A549 (cell line): Measurements from ENCODE around the gene SIAH2. TPM values are rescaled to one million over a fixed set of nuclear protein-coding genes. Genes with fewer than 3 reads are reported as not detected.
A peak's percentile ranks its signal among the peaks of the same experiment; 100 is the strongest.

Experiments
- ATAC-seq, 2 experiments: fragments of 200-7000 bp in 1 of 2; fragments of >200 bp in 1 of 2; cut with Nextera tagmentation in 1 of 2; cut with Tn5 transposase in 1 of 2; 3 replicates each; pipeline versions ENCODE4 v1.8.0 to v1.9.1; 2018 to 2020; ENCODE audit warnings: mild to moderate bottlenecking in 1 of 2, moderate library complexity in 1 of 2
- CTCF ChIA-PET: fragments of 300-600 bp; sonication (Branson Sonifier 250); formaldehyde crosslinking; extraction: SDS; loops from one replicate; lab custom pipeline; 2021; ENCODE audit warnings: antibody characterized with exemption, inconsistent platforms; lab: Yijun Ruan, JAX
- POLR2A ChIA-PET: fragments of 350-600 bp; formaldehyde crosslinking; extraction: SDS; loops from one replicate; lab custom pipeline; 2021; ENCODE audit warnings: antibody characterized with exemption, inconsistent platforms; lab: Yijun Ruan, JAX
- DNase-seq, 2 experiments: peaks; one replicate each; pipeline versions ENCODE4 v3.0.0 to v3.0.0-alpha.2; 2011 to 2016; ENCODE audit warnings: low read depth in 1 of 2, low spot score in 1 of 2
- FAIRE-seq: peaks from 2 replicates; lab custom pipeline; 2011; peaks lifted over from hg19 to GRCh38; lab: Jason Lieb, UNC
- H3K27ac ChIP-seq, 2 experiments: fragments of >200 bp; sonication (Bioruptor Twin); formaldehyde crosslinking; 3 replicates each; pipeline ENCODE4 v1.5.1; 2016 to 2017
- H3K4me1 ChIP-seq: fragments of >200 bp; sonication (Bioruptor Twin); formaldehyde crosslinking; 3 replicates; pipeline ENCODE4 v1.6.1; 2016
- H3K4me2 ChIP-seq: fragments of >200 bp; sonication (Bioruptor Twin); formaldehyde crosslinking; 3 replicates; pipeline ENCODE4 v1.6.1; 2016
- H3K4me3 ChIP-seq: fragments of >200 bp; sonication (Bioruptor Twin); formaldehyde crosslinking; 3 replicates; pipeline ENCODE4 v1.5.1; 2016
- H3K9me3 ChIP-seq: fragments of >200 bp; sonication (Bioruptor Twin); formaldehyde crosslinking; 3 replicates; pipeline ENCODE4 v1.6.1; 2016
- BCL3 ChIP-seq: fragments of >200 bp; sonication (Bioruptor Twin); formaldehyde crosslinking; IDR thresholded peaks from 3 replicates; pipeline ENCODE4 v1.6.1; 2016
- BHLHE40 ChIP-seq: IDR thresholded peaks from 2 replicates; pipeline ENCODE4 v1.6.1; 2012; ENCODE audit warnings: low read depth, low read length, inconsistent platforms
- EP300 ChIP-seq, 2 experiments: fragments of >200 bp; sonication (Bioruptor Twin); formaldehyde crosslinking; IDR thresholded peaks; 2 replicates in 1 of 2; 3 replicates in 1 of 2; pipeline ENCODE4 v1.6.1; 2016 to 2017
- ESRRA ChIP-seq: fragments of 150-350 bp; IDR thresholded peaks from 2 replicates; pipeline ENCODE4 v1.6.1; 2014; ENCODE audit warnings: mild to moderate bottlenecking, low read length, borderline replicate concordance
- FOSB ChIP-seq: fragments of 250-450 bp; sonication (Bioruptor Pico); IDR thresholded peaks from 2 replicates; pipeline ENCODE4 v1.5.0; 2020; ENCODE audit warnings: mild to moderate bottlenecking, moderate library complexity
- FOXS1 ChIP-seq: fragments of 250-450 bp; sonication (Bioruptor Pico); IDR thresholded peaks from 2 replicates; pipeline ENCODE4 v1.5.0; 2020; ENCODE audit warnings: mild to moderate bottlenecking, moderate library complexity
- HES2 ChIP-seq: fragments of >200 bp; sonication (Bioruptor Twin); formaldehyde crosslinking; IDR thresholded peaks from 2 replicates; pipeline ENCODE4 v1.6.1; 2016
- KDM5A ChIP-seq: fragments of 200-600 bp; sonication (generic); IDR thresholded peaks from 2 replicates; pipeline ENCODE4 v1.6.1; 2016; ENCODE audit warnings: antibody characterized with exemption, mild to moderate bottlenecking
- MAX ChIP-seq: IDR thresholded peaks from 2 replicates; pipeline ENCODE4 v1.6.1; 2012
- MYC ChIP-seq: IDR thresholded peaks from 2 replicates; pipeline ENCODE4 v1.6.1; 2012; ENCODE audit warnings: mild to moderate bottlenecking, inconsistent platforms, low read length, improper control_type of control experiment, borderline replicate concordance
- NPAS2 ChIP-seq: fragments of 250-450 bp; sonication (Bioruptor Pico); IDR thresholded peaks from 2 replicates; pipeline ENCODE4 v1.8.0; 2022; ENCODE audit warnings: mild to moderate bottlenecking, moderate library complexity, borderline replicate concordance
- PHF8 ChIP-seq: fragments of 200-600 bp; sonication (generic); IDR thresholded peaks from 2 replicates; pipeline ENCODE4 v1.6.1; 2016; ENCODE audit warnings: low read depth, mild to moderate bottlenecking, antibody characterized with exemption, moderate library complexity, borderline replicate concordance
- RFX5 ChIP-seq: fragments of 450-650 bp; IDR thresholded peaks from 2 replicates; pipeline ENCODE4 v1.7.1; 2014; ENCODE audit warnings: antibody characterized with exemption, mild to moderate bottlenecking, moderate library complexity
- RNF2 ChIP-seq: fragments of 200-600 bp; sonication (generic); IDR thresholded peaks from 2 replicates; pipeline ENCODE4 v1.6.1; 2016; ENCODE audit warnings: low read depth, mild to moderate bottlenecking, antibody characterized with exemption, moderate library complexity, borderline replicate concordance
- TP53 ChIP-seq: fragments of 250-450 bp; sonication (Bioruptor Pico); IDR thresholded peaks from 2 replicates; pipeline ENCODE4 v1.5.0; 2021; ENCODE audit warnings: mild to moderate bottlenecking, moderate library complexity
- ZNF302 ChIP-seq: fragments of 250-450 bp; sonication (Bioruptor Pico); IDR thresholded peaks from 2 replicates; pipeline ENCODE4 v1.9.0; 2021; ENCODE audit warnings: inconsistent platforms, mild to moderate bottlenecking, moderate library complexity
- WGBS: methylation state at CpG from one replicate; pipeline ENCODE4 v1.1.6; 2017; ENCODE audit errors: missing lambda C conversion rate; 5-methylcytosine and 5-hydroxymethylcytosine counted together
- polyA plus RNA-seq, 4 experiments: library from polyadenylated mRNA; depleted of rRNA in 3 of 4; stranded (reverse); fragments of >200 nt; fragmentation: RNase III in 1 of 4; extraction: RNeasy Plus Mini Kit Qiagen cat#74134 plus additional on column Dnase treatment in 1 of 4; gene quantifications; 2 replicates in 3 of 4; 3 replicates in 1 of 4; pipeline ENCODE4 v1.2.3, GENCODE V29; 2011 to 2017
- TF ChIP-seq, protein P1 (sequence below): fragments of >200 bp; sonication (Bioruptor Twin); formaldehyde crosslinking; IDR thresholded peaks from 3 replicates; pipeline ENCODE4 v1.5.1; 2016
- TF ChIP-seq, protein P2 (sequence below): IDR thresholded peaks from 2 replicates; pipeline ENCODE4 v1.6.1; 2012; ENCODE audit warnings: low read depth, borderline replicate concordance
- TF ChIP-seq, protein P3 (sequence below): fragments of 250-450 bp; sonication (Bioruptor Pico); IDR thresholded peaks from 2 replicates; pipeline ENCODE4 v1.5.0; 2021; ENCODE audit warnings: mild to moderate bottlenecking, moderate library complexity, borderline replicate concordance
- TF ChIP-seq, protein P4 (sequence below): fragments of 450-650 bp; IDR thresholded peaks from 2 replicates; pipeline ENCODE4 v1.6.1; 2014; ENCODE audit warnings: antibody characterized with exemption
- TF ChIP-seq, protein P5 (sequence below): IDR thresholded peaks from 2 replicates; pipeline ENCODE4 v1.6.1; 2012

The SIAH2 gene
- polyA plus RNA-seq, 2 of the 4 experiments (the other 2 are of a cell fraction): 11.4 to 24.8 TPM

GRCh38 chr3:150761831-150762661 is 923 bp downstream of the SIAH2 start:
- H3K4me3 ChIP-seq: peak overlapping the region; percentile 96
- peak; percentile 25 to 46 for ATAC-seq
- TF ChIP-seq, protein P1, sequence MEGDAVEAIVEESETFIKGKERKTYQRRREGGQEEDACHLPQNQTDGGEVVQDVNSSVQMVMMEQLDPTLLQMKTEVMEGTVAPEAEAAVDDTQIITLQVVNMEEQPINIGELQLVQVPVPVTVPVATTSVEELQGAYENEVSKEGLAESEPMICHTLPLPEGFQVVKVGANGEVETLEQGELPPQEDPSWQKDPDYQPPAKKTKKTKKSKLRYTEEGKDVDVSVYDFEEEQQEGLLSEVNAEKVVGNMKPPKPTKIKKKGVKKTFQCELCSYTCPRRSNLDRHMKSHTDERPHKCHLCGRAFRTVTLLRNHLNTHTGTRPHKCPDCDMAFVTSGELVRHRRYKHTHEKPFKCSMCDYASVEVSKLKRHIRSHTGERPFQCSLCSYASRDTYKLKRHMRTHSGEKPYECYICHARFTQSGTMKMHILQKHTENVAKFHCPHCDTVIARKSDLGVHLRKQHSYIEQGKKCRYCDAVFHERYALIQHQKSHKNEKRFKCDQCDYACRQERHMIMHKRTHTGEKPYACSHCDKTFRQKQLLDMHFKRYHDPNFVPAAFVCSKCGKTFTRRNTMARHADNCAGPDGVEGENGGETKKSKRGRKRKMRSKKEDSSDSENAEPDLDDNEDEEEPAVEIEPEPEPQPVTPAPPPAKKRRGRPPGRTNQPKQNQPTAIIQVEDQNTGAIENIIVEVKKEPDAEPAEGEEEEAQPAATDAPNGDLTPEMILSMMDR: no peak
- TF ChIP-seq, protein P2, sequence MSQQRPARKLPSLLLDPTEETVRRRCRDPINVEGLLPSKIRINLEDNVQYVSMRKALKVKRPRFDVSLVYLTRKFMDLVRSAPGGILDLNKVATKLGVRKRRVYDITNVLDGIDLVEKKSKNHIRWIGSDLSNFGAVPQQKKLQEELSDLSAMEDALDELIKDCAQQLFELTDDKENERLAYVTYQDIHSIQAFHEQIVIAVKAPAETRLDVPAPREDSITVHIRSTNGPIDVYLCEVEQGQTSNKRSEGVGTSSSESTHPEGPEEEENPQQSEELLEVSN: peak; percentile 68
- TF ChIP-seq MAX (peak; percentile 88), FOXS1 (CRISPR knock-in tag) (no peak), EP300 (IDR thresholded peaks at IDR 0.05) (no peak), BHLHE40 (no peak), PHF8 (peak; percentile 28; the same call in 1 of the 2 replicates)
- TF ChIP-seq, protein P3, sequence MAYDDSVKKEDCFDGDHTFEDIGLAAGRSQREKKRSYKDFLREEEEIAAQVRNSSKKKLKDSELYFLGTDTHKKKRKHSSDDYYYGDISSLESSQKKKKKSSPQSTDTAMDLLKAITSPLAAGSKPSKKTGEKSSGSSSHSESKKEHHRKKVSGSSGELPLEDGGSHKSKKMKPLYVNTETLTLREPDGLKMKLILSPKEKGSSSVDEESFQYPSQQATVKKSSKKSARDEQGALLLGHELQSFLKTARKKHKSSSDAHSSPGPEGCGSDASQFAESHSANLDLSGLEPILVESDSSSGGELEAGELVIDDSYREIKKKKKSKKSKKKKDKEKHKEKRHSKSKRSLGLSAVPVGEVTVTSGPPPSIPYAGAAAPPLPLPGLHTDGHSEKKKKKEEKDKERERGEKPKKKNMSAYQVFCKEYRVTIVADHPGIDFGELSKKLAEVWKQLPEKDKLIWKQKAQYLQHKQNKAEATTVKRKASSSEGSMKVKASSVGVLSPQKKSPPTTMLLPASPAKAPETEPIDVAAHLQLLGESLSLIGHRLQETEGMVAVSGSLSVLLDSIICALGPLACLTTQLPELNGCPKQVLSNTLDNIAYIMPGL (CRISPR knock-in tag): no peak
- TF ChIP-seq, all 56 proteins: peak for 3
- ChIA-PET POLR2A (interaction anchor here (0.5 to 3.5 kb wide), 11 partner anchors 11 to 291 kb away, joined by 3 to 43 read pairs (median 5); partner anchors contain the start of genes ERICH6, SELENOT and SERP1), CTCF (interaction anchor here (0.6 to 7.2 kb wide), 10 partner anchors 9 to 325 kb away, joined by 3 to 69 read pairs (median 6); no protein-coding TSS in a partner anchor)
- Histone ChIP-seq H3K27ac (peak overlapping the region; percentile 95 to 97), H3K4me2 (peak overlapping the region; percentile 76), H3K9me3 (no peaks in the 10 kb centered on the region), H3K4me1 (peaks cover 24% of the 10 kb centered on the region)
- no peak for FAIRE-seq
- whole genome bisulfite sequencing: 1% methylated on average over 34 of the region's 48 CpGs
- DNase-seq: peak; percentile 65 to 78

DNA sequence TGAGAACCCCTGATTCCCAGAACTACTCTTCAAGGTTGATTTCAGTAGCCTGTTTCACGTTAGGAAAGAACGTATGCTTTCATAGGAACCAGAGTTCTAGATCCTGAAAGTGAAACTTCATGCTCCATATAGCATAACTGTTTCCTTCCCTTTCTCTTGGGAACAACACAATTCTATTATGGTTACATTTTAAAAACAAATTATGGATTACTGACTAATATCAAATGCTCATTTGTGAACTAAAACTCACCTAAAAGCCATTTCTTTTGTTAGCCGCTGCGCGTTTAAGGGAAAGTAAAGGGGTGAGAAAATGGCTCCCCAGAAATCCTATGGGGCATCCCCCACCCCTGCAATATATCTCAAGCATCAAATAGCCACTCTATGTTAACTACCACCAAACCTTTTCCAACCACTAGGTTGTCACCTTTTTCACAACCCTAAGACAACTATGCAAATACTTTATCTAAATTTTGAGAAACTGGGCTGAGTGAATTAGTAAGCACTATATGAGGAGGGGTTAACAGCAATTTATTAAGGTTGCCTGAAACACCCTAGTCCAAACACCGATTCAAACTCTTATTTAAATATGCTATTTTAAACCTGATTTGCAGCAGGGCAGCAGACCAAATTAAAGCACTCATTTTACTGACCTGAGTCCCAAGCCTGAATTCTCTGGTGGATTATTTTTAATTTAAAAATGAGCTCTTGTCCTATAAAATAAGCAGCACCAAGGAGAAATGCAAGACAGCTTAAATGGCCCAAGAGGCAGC is 2.4 kb downstream of the SIAH2 start:
- TF ChIP-seq KDM5A: no peak
- no peak for TF ChIP-seq NPAS2 (CRISPR knock-in tag)
- TF ChIP-seq RFX5: no peak
- TF ChIP-seq FOSB (CRISPR knock-in tag): no peak
- TF ChIP-seq TP53 (CRISPR knock-in tag): no peak
- TF ChIP-seq RNF2: no peak
- TF ChIP-seq, protein P4, sequence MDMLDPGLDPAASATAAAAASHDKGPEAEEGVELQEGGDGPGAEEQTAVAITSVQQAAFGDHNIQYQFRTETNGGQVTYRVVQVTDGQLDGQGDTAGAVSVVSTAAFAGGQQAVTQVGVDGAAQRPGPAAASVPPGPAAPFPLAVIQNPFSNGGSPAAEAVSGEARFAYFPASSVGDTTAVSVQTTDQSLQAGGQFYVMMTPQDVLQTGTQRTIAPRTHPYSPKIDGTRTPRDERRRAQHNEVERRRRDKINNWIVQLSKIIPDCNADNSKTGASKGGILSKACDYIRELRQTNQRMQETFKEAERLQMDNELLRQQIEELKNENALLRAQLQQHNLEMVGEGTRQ: no peak
- TF ChIP-seq ZNF302 (CRISPR knock-in tag): no peak
- no peak for TF ChIP-seq ESRRA
- TF ChIP-seq, protein P5, sequence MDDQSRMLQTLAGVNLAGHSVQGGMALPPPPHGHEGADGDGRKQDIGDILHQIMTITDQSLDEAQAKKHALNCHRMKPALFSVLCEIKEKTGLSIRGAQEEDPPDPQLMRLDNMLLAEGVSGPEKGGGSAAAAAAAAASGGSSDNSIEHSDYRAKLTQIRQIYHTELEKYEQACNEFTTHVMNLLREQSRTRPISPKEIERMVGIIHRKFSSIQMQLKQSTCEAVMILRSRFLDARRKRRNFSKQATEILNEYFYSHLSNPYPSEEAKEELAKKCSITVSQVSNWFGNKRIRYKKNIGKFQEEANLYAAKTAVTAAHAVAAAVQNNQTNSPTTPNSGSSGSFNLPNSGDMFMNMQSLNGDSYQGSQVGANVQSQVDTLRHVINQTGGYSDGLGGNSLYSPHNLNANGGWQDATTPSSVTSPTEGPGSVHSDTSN: no peak
- TF ChIP-seq PHF8: no peak
- TF ChIP-seq HES2: no peak
- TF ChIP-seq, protein P2: no peak
- no peak for TF ChIP-seq MYC
- no peak for TF ChIP-seq BCL3
- FAIRE-seq: no peak
- H3K4me1 ChIP-seq: peaks cover 24% of the 10 kb centered on the region
- no peak for ATAC-seq
- peak overlapping the region; percentile 76 for H3K4me2 ChIP-seq
- H3K9me3 ChIP-seq: no peaks in the 10 kb centered on the region
- DNase-seq: no peak
- WGBS: 84% methylated on average over 6 of the region's 6 CpGs
- POLR2A ChIA-PET: no interaction called here
- CTCF ChIA-PET: interaction anchor here (2.1 to 7.2 kb wide), 4 partner anchors 11 to 39 kb away, joined by 10 to 69 read pairs (median 17); no protein-coding TSS in a partner anchor
- H3K27ac ChIP-seq: no peak overlapping the region
- peak overlapping the region; percentile 96 for H3K4me3 ChIP-seq
